CD4-positive, alpha-beta T cell (primary cell): ENCODE results near the gene USP12. TPM values are rescaled to one million over a fixed set of nuclear protein-coding genes. Genes with fewer than 3 reads are reported as not detected.

Experiments used
- ATAC-seq: fragments of 200-7000 bp; cut with Tn5 transposase; one replicate; pipeline ENCODE4 v1.10.0; 2022; ENCODE audit warnings: mild to moderate bottlenecking; ENCODE audit not compliant: poor library complexity
- CTCF ChIA-PET: fragments of 350-600 bp; sonication (Branson Sonifier 250); formaldehyde crosslinking; loops from one replicate; lab custom pipeline; 2021; ENCODE audit warnings: antibody characterized with exemption, inconsistent platforms; lab: Charles Lee
- POLR2A ChIA-PET: fragments of 350-600 bp; sonication (Branson Sonifier 250); formaldehyde crosslinking; loops from one replicate; lab custom pipeline; 2021; ENCODE audit warnings: antibody characterized with exemption, inconsistent platforms; lab: Charles Lee
- DNase-seq, 14 experiments: peaks; one replicate each; pipeline ENCODE4 v3.0.0-alpha.2; 2013 to 2020; ENCODE audit warnings: mixed read lengths in 2 of 14
- H3K27ac ChIP-seq, 2 donors: one replicate each; pipeline versions ENCODE4 v1.5.1 to v1.7.0; 2013; ENCODE audit warnings: low read length in 2 of 2, low read depth in 1 of 2, mild to moderate bottlenecking in 1 of 2
- H3K27me3 ChIP-seq, 2 experiments: 1 replicate in 1 of 2; 2 replicates in 1 of 2; pipeline versions ENCODE4 v1.6.1 to v1.7.0; 2013; ENCODE audit warnings: low read length in 2 of 2, control low read depth in 1 of 2, mild to moderate bottlenecking in 1 of 2, moderate library complexity in 1 of 2; ENCODE audit not compliant: insufficient read depth in 2 of 2, control insufficient read depth in 1 of 2
- H3K36me3 ChIP-seq: one replicate; pipeline ENCODE4 v1.6.1; 2013; ENCODE audit warnings: low read length, control low read depth; ENCODE audit not compliant: insufficient read depth
- H3K4me1 ChIP-seq: one replicate; pipeline ENCODE4 v1.6.1; 2013; ENCODE audit warnings: low read length, control low read depth; ENCODE audit not compliant: insufficient read depth
- H3K4me3 ChIP-seq: one replicate; pipeline ENCODE4 v1.5.1; 2013; ENCODE audit warnings: mild to moderate bottlenecking, low read length, moderate library complexity
- H3K9me3 ChIP-seq, 2 experiments: 1 replicate in 1 of 2; 2 replicates in 1 of 2; pipeline versions ENCODE4 v1.6.1 to v1.7.0; 2013; ENCODE audit warnings: low read length in 2 of 2, mild to moderate bottlenecking in 2 of 2, control low read depth in 1 of 2, moderate library complexity in 1 of 2; ENCODE audit not compliant: control insufficient read depth in 1 of 2, insufficient read depth in 1 of 2
- H3K27ac Mint-ChIP-seq: one replicate; pipeline ENCODE4 v1.8.0; 2020; ENCODE audit warnings: mixed read lengths
- H3K27me3 Mint-ChIP-seq: one replicate; pipeline ENCODE4 v1.8.0; 2021; ENCODE audit warnings: mixed read lengths
- H3K36me3 Mint-ChIP-seq: one replicate; pipeline ENCODE4 v1.8.0; 2021; ENCODE audit warnings: low read depth, mixed read lengths
- H3K4me1 Mint-ChIP-seq: one replicate; pipeline ENCODE4 v1.8.0; 2021; ENCODE audit warnings: low read depth, mixed read lengths
- H3K4me3 Mint-ChIP-seq: one replicate; pipeline ENCODE4 v1.8.0; 2020; ENCODE audit warnings: mild to moderate bottlenecking, mixed read lengths
- H3K9me3 Mint-ChIP-seq: one replicate; pipeline ENCODE4 v1.8.0; 2020; ENCODE audit warnings: mixed read lengths
- CTCF ChIP-seq: fragments of 200-600 bp; IDR thresholded peaks from one replicate; pipeline ENCODE4 v1.8.0; 2022; ENCODE audit warnings: antibody characterized with exemption, mild to moderate bottlenecking
- intact Hi-C, 2 experiments: fragments of 100-400 bp; cut with DNase I in 1 of 2; cut with micrococcal nuclease in 1 of 2; formaldehyde crosslinking; loops; one replicate each; pipeline versions ENCODE4 v1.15.1 to v1.9.0; 2023 to 2025; cut with DNase I, micrococcal nuclease
- total RNA-seq, 174 experiments: library from RNA in 2 of 174; stranded (reverse) in 2 of 174; gene quantifications; one replicate each; pipeline ENCODE4 v1.2.3 and lab custom pipeline; 2021 to 2026

Gene USP12
- total RNA-seq, 2 experiments from 2014 or later: 56.9 to 58.8 TPM

- H3K27me3 Mint-ChIP-seq: peaks cover 34% of the 10 kb centered on the region
- no peak for TF ChIP-seq CTCF
- CTCF ChIA-PET: no interaction called here
Observed at GRCh38 chr13:27038323-27038722, 133.3 kb downstream of the USP12 start.

GRCh38 chr13:27037571-27037970 is 134.0 kb downstream of the USP12 start:
- H3K27me3 ChIP-seq: peaks cover 0 to 4% of the 10 kb centered on the region in 2 experiments
- H3K27ac ChIP-seq: no peak overlapping the region
- ATAC-seq (no peak), DNase-seq (no peak)
- intact Hi-C loops: no loop called here
- TF ChIP-seq CTCF: no peak
- Mint-ChIP-seq H3K27ac (no peak overlapping the region), H3K27me3 (peaks cover 34% of the 10 kb centered on the region), H3K9me3 (no peaks in the 10 kb centered on the region), H3K4me1 (no peaks in the 10 kb centered on the region), H3K36me3 (no peaks in the 10 kb centered on the region), H3K4me3 (no peak overlapping the region)
- H3K4me3 ChIP-seq: no peak overlapping the region
- POLR2A ChIA-PET: no interaction called here
- H3K4me1 ChIP-seq: no peaks in the 10 kb centered on the region
- CTCF ChIA-PET: interaction anchor here (1.1 kb wide), 1 partner anchor 9 kb away, joined by 3 read pairs; no protein-coding TSS in a partner anchor
- no peaks in the 10 kb centered on the region for H3K36me3 ChIP-seq
- no peaks in the 10 kb centered on the region for H3K9me3 ChIP-seq

More at GRCh38 chr13:27038323-27038722, 133.3 kb downstream of the USP12 start:
- ATAC-seq: no peak
- Mint-ChIP-seq H3K27ac (no peak overlapping the region), H3K4me3 (no peak overlapping the region), H3K9me3 (no peaks in the 10 kb centered on the region), H3K36me3 (no peaks in the 10 kb centered on the region), H3K4me1 (no peaks in the 10 kb centered on the region)
- Histone ChIP-seq H3K36me3 (no peaks in the 10 kb centered on the region), H3K27me3 (peaks cover 0 to 4% of the 10 kb centered on the region in 2 experiments), H3K4me3 (no peak overlapping the region), H3K27ac (no peak overlapping the region), H3K4me1 (no peaks in the 10 kb centered on the region), H3K9me3 (no peaks in the 10 kb centered on the region)
- POLR2A ChIA-PET: no interaction called here
- intact Hi-C loops: no loop called here
- DNase-seq: no peak

GRCh38 chr13:27037171-27037570 is 134.4 kb downstream of the USP12 start:
- Mint-ChIP-seq H3K27ac (no peak overlapping the region), H3K36me3 (no peaks in the 10 kb centered on the region), H3K4me1 (no peaks in the 10 kb centered on the region), H3K4me3 (no peak overlapping the region), H3K27me3 (peaks cover 34% of the 10 kb centered on the region), H3K9me3 (no peaks in the 10 kb centered on the region)
- Histone ChIP-seq H3K36me3 (no peaks in the 10 kb centered on the region), H3K4me3 (no peak overlapping the region), H3K4me1 (no peaks in the 10 kb centered on the region), H3K9me3 (no peaks in the 10 kb centered on the region), H3K27me3 (peaks cover 0 to 4% of the 10 kb centered on the region in 2 experiments), H3K27ac (no peak overlapping the region)
- ChIA-PET POLR2A (no interaction called here), CTCF (interaction anchor here (1.1 kb wide), 1 partner anchor 10 kb away, joined by 3 read pairs; no protein-coding TSS in a partner anchor)
- ATAC-seq (no peak), DNase-seq (no peak)
- intact Hi-C loops: no loop called here
- no peak for TF ChIP-seq CTCF
